ENCODE results near the gene LCN15. TPM values are rescaled to one million over a fixed set of nuclear protein-coding genes. Genes with fewer than 3 reads are reported as not detected.
A peak's percentile ranks its signal among the peaks of the same experiment; 100 is the strongest.
"Not testable (repeated sequence)": the region's sequence is repeated elsewhere in the genome, so short reads cannot be mapped to it uniquely, and the experiment has no call there.

LCN15 gene
- polyA plus RNA-seq, 3 donors from 2014 or later = not detected

- Mint-ChIP-seq H3K4me1 (no peaks in the 10 kb centered on the region), H3K27me3 (ENCODE audit: low read depth in 3 of 3) (peaks cover 3 to 10% (median 5%) of the 10 kb centered on the region in 3 donors), H3K4me3 (no peak overlapping the region), H3K27ac (no peak overlapping the region), H3K36me3 (peaks cover 0 to 3% (median 0%) of the 10 kb centered on the region in 3 donors), H3K9me3 (peaks cover 0 to 2% (median 0%) of the 10 kb centered on the region in 6 donors)
- DNase-seq = no peak
Measured at GRCh38 chr9:136776947-136777346, 12.6 kb upstream of the LCN15 start.

GRCh38 chr9:136775191-136775590 lies 10.9 kb upstream of the LCN15 start:
- peaks cover 0 to 2% (median 0%) of the 10 kb centered on the region in 6 donors for H3K9me3 Mint-ChIP-seq
- H3K36me3 Mint-ChIP-seq = peaks cover 0 to 3% (median 0%) of the 10 kb centered on the region in 3 donors
- peaks cover 1 to 10% (median 6%) of the 10 kb centered on the region in 3 donors for H3K27me3 Mint-ChIP-seq (ENCODE audit: low read depth in 3 of 3)
- H3K4me1 Mint-ChIP-seq = peaks cover 0 to 2% of the 10 kb centered on the region in 2 donors
- DNase-seq = no peak
- no peak overlapping the region for H3K4me3 Mint-ChIP-seq
- peak overlapping the region in 1 of 6 donors; percentile 34 for H3K27ac Mint-ChIP-seq

GRCh38 chr9:136774416-136775045 lies 10.2 kb upstream of the LCN15 start:
- Mint-ChIP-seq H3K27me3 (ENCODE audit: low read depth in 3 of 3) (peaks cover 1 to 10% (median 4%) of the 10 kb centered on the region in 3 donors), H3K27ac (no peak overlapping the region), H3K9me3 (peaks cover 0 to 2% (median 0%) of the 10 kb centered on the region in 6 donors), H3K4me3 (no peak overlapping the region), H3K36me3 (peaks cover 0 to 3% (median 0%) of the 10 kb centered on the region in 3 donors), H3K4me1 (peaks cover 0 to 3% of the 10 kb centered on the region in 2 donors)
- no peak for DNase-seq

GRCh38 chr9:136773386-136774044 lies 9.2 kb upstream of the LCN15 start:
- Mint-ChIP-seq H3K36me3 (no peaks in the 10 kb centered on the region), H3K27me3 (ENCODE audit: low read depth in 3 of 3) (peaks cover 1 to 6% (median 4%) of the 10 kb centered on the region in 3 donors), H3K9me3 (peaks cover 0 to 2% (median 0%) of the 10 kb centered on the region in 6 donors), H3K4me1 (peaks cover 0 to 3% of the 10 kb centered on the region in 2 donors), H3K27ac (no peak overlapping the region), H3K4me3 (no peak overlapping the region)
- no peak for DNase-seq

- Mint-ChIP-seq H3K4me1 (peaks cover 0 to 3% of the 10 kb centered on the region in 2 donors), H3K27ac (no peak overlapping the region), H3K36me3 (no peaks in the 10 kb centered on the region), H3K9me3 (no peaks in the 10 kb centered on the region), H3K4me3 (no peak overlapping the region), H3K27me3 (ENCODE audit: low read depth in 3 of 3) (peaks cover under 1 to 4% (median 1%) of the 10 kb centered on the region in 3 donors)
- DNase-seq = no peak
Measured at GRCh38 chr9:136771907-136772415, 7.6 kb upstream of the LCN15 start.

GRCh38 chr9:136769710-136770191 lies 5.4 kb upstream of the LCN15 start:
- DNase-seq = peak in 2 of 3 donors; percentile 31 to 32
- Mint-ChIP-seq H3K36me3 (no peaks in the 10 kb centered on the region), H3K4me1 (peaks cover 0 to 3% of the 10 kb centered on the region in 2 donors), H3K27ac (no peak overlapping the region), H3K4me3 (no peak overlapping the region), H3K27me3 (ENCODE audit: low read depth in 3 of 3) (peaks cover 0 to 4% (median 0%) of the 10 kb centered on the region in 3 donors), H3K9me3 (no peaks in the 10 kb centered on the region)

- not testable (repeated sequence) for H3K9me3 Mint-ChIP-seq; H3K27me3 Mint-ChIP-seq (ENCODE audit: low read depth in 3 of 3); DNase-seq; H3K4me3 Mint-ChIP-seq; H3K36me3 Mint-ChIP-seq; H3K4me1 Mint-ChIP-seq
- H3K27ac Mint-ChIP-seq = peak overlapping the region in 2 of 6 donors; percentile 51 to 59
Measured at GRCh38 chr9:136766410-136767120, 2.2 kb upstream of the LCN15 start.

- not testable (repeated sequence) for H3K4me3 Mint-ChIP-seq
Measured at GRCh38 chr9:136765745-136766409, 1.6 kb upstream of the LCN15 start.

GRCh38 chr9:136765041-136765440 lies 723 bp upstream of the LCN15 start:
- Mint-ChIP-seq H3K4me1 (peaks cover 0 to 1% of the 10 kb centered on the region in 2 donors), H3K9me3 (no peaks in the 10 kb centered on the region), H3K36me3 (no peaks in the 10 kb centered on the region), H3K4me3 (no peak overlapping the region), H3K27ac (peak overlapping the region in 1 of 6 donors; percentile 37), H3K27me3 (ENCODE audit: low read depth in 3 of 3) (no peaks in the 10 kb centered on the region)
- no peak for DNase-seq

More at GRCh38 chr9:136765745-136766409, 1.6 kb upstream of the LCN15 start:
- H3K36me3 Mint-ChIP-seq; DNase-seq; H3K9me3 Mint-ChIP-seq; H3K27me3 Mint-ChIP-seq (ENCODE audit: low read depth in 3 of 3); H3K4me1 Mint-ChIP-seq: not testable (repeated sequence)
- H3K27ac Mint-ChIP-seq = peak overlapping the region in 1 of 6 donors; percentile 37

GRCh38 chr9:136763649-136764035 lies 676 bp downstream of the LCN15 start:
- no peak for DNase-seq
- no peaks in the 10 kb centered on the region for H3K4me1 Mint-ChIP-seq
- no peaks in the 10 kb centered on the region for H3K27me3 Mint-ChIP-seq (ENCODE audit: low read depth in 3 of 3)
- no peaks in the 10 kb centered on the region for H3K36me3 Mint-ChIP-seq
- H3K9me3 Mint-ChIP-seq = no peaks in the 10 kb centered on the region
- no peak overlapping the region for H3K27ac Mint-ChIP-seq
- H3K4me3 Mint-ChIP-seq = no peak overlapping the region

- peak in 2 of 3 donors; percentile 14 to 28 for DNase-seq
- Mint-ChIP-seq H3K9me3 (no peaks in the 10 kb centered on the region), H3K27me3 (ENCODE audit: low read depth in 3 of 3) (no peaks in the 10 kb centered on the region), H3K36me3 (no peaks in the 10 kb centered on the region), H3K4me1 (no peaks in the 10 kb centered on the region), H3K4me3 (no peak overlapping the region), H3K27ac (no peak overlapping the region)
Measured at GRCh38 chr9:136762915-136763648, 1.2 kb downstream of the LCN15 start.

- H3K4me3 Mint-ChIP-seq = no peak overlapping the region
- H3K27ac Mint-ChIP-seq = no peak overlapping the region
- H3K27me3 Mint-ChIP-seq (ENCODE audit: low read depth in 3 of 3) = no peaks in the 10 kb centered on the region
- H3K4me1 Mint-ChIP-seq = no peaks in the 10 kb centered on the region
- DNase-seq = no peak
- H3K9me3 Mint-ChIP-seq = no peaks in the 10 kb centered on the region
- no peaks in the 10 kb centered on the region for H3K36me3 Mint-ChIP-seq
Measured at GRCh38 chr9:136762221-136762691, 2.1 kb downstream of the LCN15 start.

GRCh38 chr9:136761545-136761981 lies 2.8 kb downstream of the LCN15 start:
- Mint-ChIP-seq H3K4me3 (no peak overlapping the region), H3K4me1 (no peaks in the 10 kb centered on the region), H3K27me3 (ENCODE audit: low read depth in 3 of 3) (no peaks in the 10 kb centered on the region), H3K27ac (no peak overlapping the region), H3K9me3 (no peaks in the 10 kb centered on the region), H3K36me3 (no peaks in the 10 kb centered on the region)
- DNase-seq = no peak
